ENCODE measurements around the gene ELMO1.

DNA sequence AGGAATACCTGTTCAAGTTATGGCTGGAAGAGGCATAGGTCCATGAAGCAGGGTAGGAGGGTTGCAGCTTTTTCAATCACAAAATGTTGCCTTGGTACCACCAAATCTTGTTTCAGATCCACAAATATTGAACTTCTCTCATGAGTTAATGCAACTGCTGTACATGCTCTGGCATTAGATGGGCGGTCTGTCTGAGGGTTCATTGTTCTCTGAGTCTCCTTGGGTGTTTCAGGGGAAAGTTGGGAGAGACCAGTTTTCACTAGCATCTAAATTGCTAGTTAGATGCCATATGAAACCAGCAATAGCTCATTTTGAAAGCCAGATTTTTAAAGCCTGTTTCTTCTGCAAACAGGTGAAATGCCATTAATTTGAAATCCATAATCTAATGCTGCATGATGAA, 27.8 kb upstream of the ELMO1 start:
- TF ChIP-seq, protein P1, sequence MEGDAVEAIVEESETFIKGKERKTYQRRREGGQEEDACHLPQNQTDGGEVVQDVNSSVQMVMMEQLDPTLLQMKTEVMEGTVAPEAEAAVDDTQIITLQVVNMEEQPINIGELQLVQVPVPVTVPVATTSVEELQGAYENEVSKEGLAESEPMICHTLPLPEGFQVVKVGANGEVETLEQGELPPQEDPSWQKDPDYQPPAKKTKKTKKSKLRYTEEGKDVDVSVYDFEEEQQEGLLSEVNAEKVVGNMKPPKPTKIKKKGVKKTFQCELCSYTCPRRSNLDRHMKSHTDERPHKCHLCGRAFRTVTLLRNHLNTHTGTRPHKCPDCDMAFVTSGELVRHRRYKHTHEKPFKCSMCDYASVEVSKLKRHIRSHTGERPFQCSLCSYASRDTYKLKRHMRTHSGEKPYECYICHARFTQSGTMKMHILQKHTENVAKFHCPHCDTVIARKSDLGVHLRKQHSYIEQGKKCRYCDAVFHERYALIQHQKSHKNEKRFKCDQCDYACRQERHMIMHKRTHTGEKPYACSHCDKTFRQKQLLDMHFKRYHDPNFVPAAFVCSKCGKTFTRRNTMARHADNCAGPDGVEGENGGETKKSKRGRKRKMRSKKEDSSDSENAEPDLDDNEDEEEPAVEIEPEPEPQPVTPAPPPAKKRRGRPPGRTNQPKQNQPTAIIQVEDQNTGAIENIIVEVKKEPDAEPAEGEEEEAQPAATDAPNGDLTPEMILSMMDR (conservative IDR thresholded peaks at IDR 0.05; ENCODE audit: low read depth, low read length), result no peak
- TF ChIP-seq EZH2 (IDR thresholded peaks at IDR 0.05; ENCODE audit: low read length, unreplicated experiment), result no peak
